Measurements from ENCODE around the gene INHBC.

The INHBC gene

GRCh38 chr12:57469296-57470164 lies 34.9 kb downstream of the INHBC start:
- no peak for DNase-seq

DNA sequence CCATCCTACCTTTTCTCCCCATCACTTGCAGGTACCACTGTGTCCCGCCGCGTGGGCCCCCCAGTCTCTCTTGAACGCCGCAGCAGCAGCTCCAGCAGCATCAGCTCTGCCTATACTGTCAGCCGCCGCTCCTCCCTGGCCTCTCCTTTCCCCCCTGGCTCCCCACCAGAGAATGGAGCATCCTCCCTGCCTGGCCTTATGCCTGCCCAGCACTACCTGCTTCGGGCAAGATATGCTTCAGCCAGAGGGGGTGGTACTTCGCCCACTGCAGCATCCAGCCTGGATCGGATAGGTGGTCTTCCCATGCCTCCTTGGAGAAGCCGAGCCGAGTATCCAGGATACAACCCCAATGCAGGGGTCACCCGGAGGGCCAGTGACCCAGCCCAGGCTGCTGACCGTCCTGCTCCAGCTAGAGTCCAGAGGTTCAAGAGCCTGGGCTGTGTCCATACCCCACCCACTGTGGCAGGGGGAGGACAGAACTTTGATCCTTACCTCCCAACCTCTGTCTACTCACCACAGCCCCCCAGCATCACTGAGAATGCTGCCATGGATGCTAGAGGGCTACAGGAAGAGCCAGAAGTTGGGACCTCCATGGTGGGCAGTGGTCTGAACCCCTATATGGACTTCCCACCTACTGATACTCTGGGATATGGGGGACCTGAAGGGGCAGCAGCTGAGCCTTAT lies 35.8 kb downstream of the INHBC start:
- no peak for DNase-seq

DNA sequence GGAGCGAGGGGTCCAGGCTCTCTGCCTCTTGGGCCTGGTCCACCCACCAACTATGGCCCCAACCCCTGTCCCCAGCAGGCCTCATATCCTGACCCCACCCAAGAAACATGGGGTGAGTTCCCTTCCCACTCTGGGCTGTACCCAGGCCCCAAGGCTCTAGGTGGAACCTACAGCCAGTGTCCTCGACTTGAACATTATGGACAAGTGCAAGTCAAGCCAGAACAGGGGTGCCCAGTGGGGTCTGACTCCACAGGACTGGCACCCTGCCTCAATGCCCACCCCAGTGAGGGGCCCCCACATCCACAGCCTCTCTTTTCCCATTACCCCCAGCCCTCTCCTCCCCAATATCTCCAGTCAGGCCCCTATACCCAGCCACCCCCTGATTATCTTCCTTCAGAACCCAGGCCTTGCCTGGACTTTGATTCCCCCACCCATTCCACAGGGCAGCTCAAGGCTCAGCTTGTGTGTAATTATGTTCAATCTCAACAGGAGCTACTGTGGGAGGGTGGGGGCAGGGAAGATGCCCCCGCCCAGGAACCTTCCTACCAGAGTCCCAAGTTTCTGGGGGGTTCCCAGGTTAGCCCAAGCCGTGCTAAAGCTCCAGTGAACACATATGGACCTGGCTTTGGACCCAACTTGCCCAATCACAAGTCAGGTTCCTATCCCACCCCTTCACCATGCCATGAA lies 36.5 kb downstream of the INHBC start:
- no peak for DNase-seq

GRCh38 chr12:57471661-57472060 lies 37.1 kb downstream of the INHBC start:
- DNase-seq: no peak

- no peak for DNase-seq
These were observed 37.8 kb downstream of the INHBC start for GRCh38 chr12:57472391-57472790.

GRCh38 chr12:57473392-57473791 lies 38.8 kb downstream of the INHBC start:
- DNase-seq: no peak

DNA sequence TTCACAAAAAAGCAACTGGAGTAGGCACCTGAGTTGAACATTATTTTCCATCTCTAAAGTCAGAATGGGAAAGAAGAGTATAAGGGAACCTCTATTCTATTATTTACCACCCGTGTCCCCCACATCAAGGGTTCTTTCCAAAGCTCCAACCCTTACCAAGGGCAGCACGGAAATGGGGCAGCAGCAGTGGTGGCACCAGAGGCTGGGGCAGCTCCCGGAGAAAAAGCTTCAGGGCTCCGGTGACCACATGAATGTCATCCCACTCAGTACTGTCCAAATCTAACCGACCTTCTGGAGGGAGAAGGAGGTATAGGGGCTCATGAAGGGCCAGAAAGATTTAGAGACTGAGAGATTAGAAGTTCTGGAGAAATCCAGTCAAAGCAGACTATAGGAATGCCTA lies 39.3 kb downstream of the INHBC start:
- no peak for DNase-seq

- DNase-seq: no peak
These were observed 39.8 kb downstream of the INHBC start for GRCh38 chr12:57474430-57474829.

DNA sequence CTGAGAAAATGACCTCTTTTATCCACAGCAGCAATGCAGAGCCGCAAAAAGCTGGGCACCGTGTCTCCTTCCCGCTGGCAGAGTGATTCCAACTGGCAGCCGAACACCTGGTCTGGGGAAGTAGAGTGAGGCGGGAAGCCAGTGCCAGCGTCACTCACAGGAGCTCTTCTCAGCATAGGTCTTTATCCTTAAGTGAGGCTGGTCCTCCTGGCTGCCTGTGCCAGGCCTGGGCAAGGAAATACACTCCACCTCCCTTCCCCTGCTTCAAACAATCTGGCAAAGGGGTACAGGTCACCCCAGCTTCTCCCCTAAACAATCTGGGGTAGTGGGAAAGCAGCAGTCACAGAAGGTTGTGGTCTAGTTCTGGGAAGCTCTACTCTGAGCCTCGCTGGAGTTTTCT lies 40.3 kb downstream of the INHBC start:
- no peak for DNase-seq

GRCh38 chr12:57475271-57476161 lies 40.9 kb downstream of the INHBC start:
- no peak for DNase-seq

- no peak for DNase-seq
These were observed 41.8 kb downstream of the INHBC start for GRCh38 chr12:57476162-57476992.

- DNase-seq: no peak
These were observed 42.6 kb downstream of the INHBC start for GRCh38 chr12:57476993-57477709.

GRCh38 chr12:57477710-57478681 lies 43.4 kb downstream of the INHBC start:
- no peak for DNase-seq

DNA sequence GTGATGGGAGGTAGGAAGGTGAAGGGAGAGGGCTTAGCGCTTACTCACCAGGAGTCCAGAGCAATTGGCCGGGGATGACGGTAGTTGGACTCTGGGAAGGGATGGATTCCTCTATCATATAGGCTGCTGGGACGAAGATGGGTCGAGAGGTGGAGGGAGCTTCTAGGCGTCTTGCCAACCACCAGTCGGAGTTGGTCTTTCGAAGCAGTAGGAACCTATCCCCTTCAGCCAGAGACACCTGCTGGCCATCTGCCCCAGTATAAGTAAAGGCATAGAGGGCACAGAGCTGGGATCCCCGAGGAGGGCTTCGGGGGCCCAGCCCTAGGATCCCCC lies 44.4 kb downstream of the INHBC start:
- no peak for DNase-seq

DNA sequence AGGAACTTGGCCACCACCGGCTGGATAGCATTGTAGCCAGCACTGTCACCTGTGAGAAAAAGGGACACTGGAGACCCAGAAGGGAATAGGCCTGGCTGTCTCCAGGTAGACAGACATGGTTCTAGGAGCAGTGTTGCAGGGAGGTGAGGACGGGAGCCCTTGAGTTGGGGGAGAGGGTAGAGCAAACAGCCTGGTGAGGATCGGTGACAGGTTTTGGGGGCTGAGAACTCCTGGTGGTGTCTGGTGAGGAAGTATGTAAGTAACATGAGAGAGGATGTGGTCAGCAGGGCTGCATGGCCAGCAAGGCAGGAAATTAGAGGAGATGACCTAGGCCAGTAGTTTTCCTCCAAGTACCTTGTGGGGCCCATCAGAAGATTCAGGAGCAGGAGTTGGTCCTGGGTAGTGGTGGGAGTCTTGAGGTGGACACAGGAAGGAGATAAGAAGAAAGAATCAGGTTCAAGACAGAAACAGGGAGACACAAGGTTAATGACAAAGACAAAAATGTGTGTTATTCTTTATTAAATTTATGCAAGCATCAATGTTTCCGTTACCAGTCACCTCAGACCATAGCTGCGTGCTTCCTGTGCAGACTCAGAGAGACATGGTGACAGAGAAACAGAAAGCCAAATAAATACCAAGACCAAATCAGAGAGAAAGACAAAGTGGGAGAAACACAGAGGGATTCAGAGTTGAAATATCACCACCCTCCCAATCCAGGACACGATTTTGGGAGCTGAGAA lies 45.0 kb downstream of the INHBC start, which contains the start of gene ARHGAP9:
Gene ARHGAP9, minus strand, starts transcription at position 491 of the 740 bp plus-strand sequence. Its CDS starts 460 bp downstream, at position 31.
- DNase-seq: no peak

DNA sequence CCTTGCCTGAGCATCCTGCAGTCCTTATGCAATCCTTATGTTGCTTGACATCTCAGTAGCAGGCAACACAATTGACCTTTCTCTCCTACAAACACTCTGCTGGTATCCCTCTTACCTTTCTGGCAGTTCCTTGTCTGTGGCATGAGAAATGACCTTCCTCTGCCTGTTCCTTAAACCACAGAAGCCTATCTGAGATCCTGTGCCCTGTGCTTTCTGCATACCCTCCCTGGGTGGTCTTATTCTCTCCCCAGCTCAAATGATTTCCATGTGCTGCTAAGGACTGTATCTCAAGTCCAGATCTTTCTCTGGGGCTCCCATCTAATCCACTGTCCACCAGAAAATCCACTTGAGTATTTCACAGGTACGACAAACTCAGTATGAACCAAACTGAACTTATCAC lies 47.1 kb downstream of the INHBC start:
- DNase-seq: no peak

- DNase-seq: no peak
These were observed 48.9 kb downstream of the INHBC start for GRCh38 chr12:57483466-57483865.

- DNase-seq: no peak
These were observed 51.1 kb downstream of the INHBC start for GRCh38 chr12:57485695-57486094.

- DNase-seq: no peak
These were observed 52.5 kb downstream of the INHBC start for GRCh38 chr12:57487055-57487596.
